Tibial artery (tissue), 4 donors: ENCODE results near the gene KLK13.

Experiments
- DNase-seq, 2 donors: peaks; one replicate each; pipeline ENCODE4 v3.0.0-alpha.2; 2019
- H3K27ac ChIP-seq, 2 donors: fragments of 200-600 bp; sonication (generic) in 1 of 2; 1 replicate in 1 of 2; 2 replicates in 1 of 2; pipeline ENCODE4 v1.5.1; 2018 to 2019; ENCODE audit warnings: mild to moderate bottlenecking in 1 of 2
- H3K27me3 ChIP-seq, 2 donors: fragments of 200-600 bp; sonication (generic) in 1 of 2; one replicate each; pipeline versions ENCODE4 v1.5.1 to v1.6.0; 2016 to 2019
- H3K36me3 ChIP-seq, 3 donors: fragments of 200-600 bp; sonication (generic) in 2 of 3; one replicate each; pipeline ENCODE4 v1.5.1; 2016 to 2019; ENCODE audit warnings: mild to moderate bottlenecking in 2 of 3
- H3K4me1 ChIP-seq, 4 donors: fragments of 200-600 bp; sonication (generic) in 2 of 4; 1 replicate in 3 of 4; 2 replicates in 1 of 4; pipeline ENCODE4 v1.5.1; 2016 to 2019
- H3K4me3 ChIP-seq, 2 donors: fragments of 200-600 bp; sonication (generic) in 1 of 2; 1 replicate in 1 of 2; 2 replicates in 1 of 2; pipeline ENCODE4 v1.5.1; 2018 to 2019; ENCODE audit warnings: mild to moderate bottlenecking in 2 of 2
- H3K9me3 ChIP-seq, 3 donors: fragments of 200-600 bp; sonication (generic) in 1 of 3; one replicate each; pipeline ENCODE4 v1.5.1; 2016 to 2019
- CTCF ChIP-seq, 2 experiments: fragments of 200-600 bp in 1 of 2; fragments of 450-650 bp in 1 of 2; IDR thresholded peaks; one replicate each; pipeline ENCODE4 v1.5.1; 2017 to 2019; ENCODE audit warnings: antibody characterized with exemption in 2 of 2, mild to moderate bottlenecking in 1 of 2, moderate library complexity in 1 of 2
- intact Hi-C: fragments of 100-400 bp; cut with DNase I; formaldehyde crosslinking; loops from one replicate; pipeline ENCODE4 v1.15.0; 2023; ENCODE audit warnings: low total_unique reads

Gene KLK13

GRCh38 chr19:51064534-51065220 is at the start of gene KLK13:
Gene KLK13, minus strand, starts transcription at chr19:51065092. Its CDS starts 25 bp downstream, at chr19:51065067.
- no peak within 1 kb of the TSS for H3K4me3 ChIP-seq
- no peaks in the 10 kb centered on the region for H3K4me1 ChIP-seq
- H3K36me3 ChIP-seq: no peaks in the 10 kb centered on the region
- peaks cover 0 to 32% of the 10 kb centered on the region in 2 donors for H3K27me3 ChIP-seq
- H3K9me3 ChIP-seq: no peaks in the 10 kb centered on the region
- DNase-seq: no peak
- intact Hi-C loops: no loop called here
- no peak for TF ChIP-seq CTCF (IDR thresholded peaks at IDR 0.05)
- H3K27ac ChIP-seq: no peak within 1 kb of the TSS

- TF ChIP-seq CTCF (IDR thresholded peaks at IDR 0.05): no peak
- Histone ChIP-seq H3K36me3 (no peaks in the 10 kb centered on the region), H3K4me3 (no peak overlapping the region), H3K27me3 (peaks cover 0 to 16% of the 10 kb centered on the region in 2 donors), H3K9me3 (no peaks in the 10 kb centered on the region), H3K4me1 (no peaks in the 10 kb centered on the region), H3K27ac (no peak overlapping the region)
- intact Hi-C loops: no loop called here
- DNase-seq: no peak
Observed at GRCh38 chr19:51114087-51114729, 49.3 kb upstream of the KLK13 start.

GRCh38 chr19:51111606-51112005 is 46.7 kb upstream of the KLK13 start:
- no peak for TF ChIP-seq CTCF (IDR thresholded peaks at IDR 0.05)
- no peak for DNase-seq
- Histone ChIP-seq H3K4me1 (peaks cover 0 to 18% (median 14%) of the 10 kb centered on the region in 4 donors), H3K27ac (no peak overlapping the region), H3K36me3 (no peaks in the 10 kb centered on the region), H3K4me3 (no peak overlapping the region), H3K9me3 (no peaks in the 10 kb centered on the region), H3K27me3 (peaks cover 0 to 12% of the 10 kb centered on the region in 2 donors)
- intact Hi-C loops: no loop called here

- no peak overlapping the region for H3K4me3 ChIP-seq
- H3K36me3 ChIP-seq: no peaks in the 10 kb centered on the region
- peaks cover 0 to 6% of the 10 kb centered on the region in 2 donors for H3K27me3 ChIP-seq
- DNase-seq: no peak
- TF ChIP-seq CTCF (IDR thresholded peaks at IDR 0.05): no peak
- intact Hi-C loops: no loop called here
- peaks cover 0 to 19% (median 14%) of the 10 kb centered on the region in 4 donors for H3K4me1 ChIP-seq
- no peaks in the 10 kb centered on the region for H3K9me3 ChIP-seq
- H3K27ac ChIP-seq: no peak overlapping the region
Observed at GRCh38 chr19:51110666-51110971, 45.7 kb upstream of the KLK13 start.

GRCh38 chr19:51108805-51109146 is 43.9 kb upstream of the KLK13 start:
- H3K27me3 ChIP-seq: peaks cover 0 to 2% of the 10 kb centered on the region in 2 donors
- no peak for DNase-seq
- peak overlapping the region; percentile 55 for H3K27ac ChIP-seq
- peak overlapping the region; percentile 70 to 71 for H3K4me3 ChIP-seq
- H3K4me1 ChIP-seq: peaks cover 0 to 19% (median 14%) of the 10 kb centered on the region in 4 donors
- H3K9me3 ChIP-seq: no peaks in the 10 kb centered on the region
- TF ChIP-seq CTCF (IDR thresholded peaks at IDR 0.05): no peak
- peaks cover 0 to 14% (median 4%) of the 10 kb centered on the region in 3 donors for H3K36me3 ChIP-seq
- intact Hi-C loops: loop anchor here (10.0 kb wide), 1 partner anchor 1084 kb away; the partner anchor contains the start of genes VRK3 and ZNF473
